C4-2B (cell line): ENCODE results near the gene PHF12.

Experiments used
- CTCF ChIP-seq: fragments of 450-650 bp; conservative IDR thresholded peaks from 2 replicates; pipeline ENCODE4 v1.5.1; 2017; ENCODE audit warnings: mild to moderate bottlenecking
- ZFX ChIP-seq: fragments of 450-650 bp; IDR thresholded peaks from 2 replicates; pipeline ENCODE4 v1.6.1; 2017

GRCh38 chr17:28992625-28993600 lies 41.6 kb upstream of the PHF12 start:
- TF ChIP-seq CTCF (no peak), ZFX (no peak)
